Left lung (tissue), 10 donors: ENCODE measurements around the gene MICAL3. TPM values are rescaled to one million over a fixed set of nuclear protein-coding genes. Genes with fewer than 3 reads are reported as not detected.

Source experiments
- ATAC-seq: fragments of 200-7000 bp; cut with Tn5 transposase; one replicate; pipeline ENCODE4 v1.9.1; 2020; ENCODE audit warnings: moderate library complexity
- DNase-seq, 4 donors: peaks; one replicate each; pipeline ENCODE4 v3.0.0-alpha.2; 2013 to 2020
- H3K27ac ChIP-seq, 2 donors: fragments of 200-600 bp; sonication (generic) in 1 of 2; one replicate each; pipeline versions ENCODE4 v1.5.0 to v1.8.0; 2020 to 2021
- H3K27me3 ChIP-seq, 2 donors: fragments of 200-600 bp; sonication (generic) in 1 of 2; one replicate each; pipeline versions ENCODE4 v1.5.0 to v1.8.0; 2020 to 2021
- H3K36me3 ChIP-seq, 2 donors: fragments of 200-600 bp; sonication (generic) in 1 of 2; one replicate each; pipeline versions ENCODE4 v1.5.0 to v1.8.0; 2020 to 2021
- H3K4me1 ChIP-seq, 2 donors: fragments of 200-600 bp; one replicate each; pipeline ENCODE4 v1.8.0; 2021
- H3K4me3 ChIP-seq, 2 donors: fragments of 200-600 bp; sonication (generic) in 1 of 2; one replicate each; pipeline versions ENCODE4 v1.5.0 to v1.8.0; 2020 to 2021; ENCODE audit warnings: mild to moderate bottlenecking in 1 of 2
- H3K9me3 ChIP-seq, 2 donors: fragments of 200-600 bp; sonication (generic) in 1 of 2; one replicate each; pipeline versions ENCODE4 v1.5.0 to v1.8.0; 2020 to 2021
- CTCF ChIP-seq, 2 donors: fragments of 200-600 bp; sonication (generic) in 1 of 2; IDR thresholded peaks; one replicate each; pipeline versions ENCODE4 v1.5.0 to v1.8.0; 2021; ENCODE audit warnings: antibody characterized with exemption in 2 of 2
- intact Hi-C, 2 donors: fragments of 100-400 bp; cut with DNase I; formaldehyde crosslinking; loops; one replicate each; pipeline versions ENCODE4 v1.11.2 to v1.14.2; 2022
- polyA plus RNA-seq, 6 donors: library from polyadenylated mRNA; unstranded; fragments of 120-200 nt; gene quantifications; one replicate each; pipeline ENCODE4 v1.2.1, GENCODE V29; 2013; ENCODE audit not compliant: insufficient read length in 6 of 6
- total RNA-seq, 2 donors: library from RNA; stranded (reverse); fragmentation: NEBNext Ultra II Directional; extraction: Animal tissue kit (Norgen Biotek cat#: 25700); gene quantifications; one replicate each; pipeline ENCODE4 v1.2.1, GENCODE V29; 2021
- donor health status: DM: no; HTN: yes; CAD: no.
- donor health status: DM: no; HTN: no; CAD: no.

The MICAL3 gene
- total and polyA plus RNA-seq, 8 donors = 24.9 to 64.8 (median 56.2) TPM

DNA sequence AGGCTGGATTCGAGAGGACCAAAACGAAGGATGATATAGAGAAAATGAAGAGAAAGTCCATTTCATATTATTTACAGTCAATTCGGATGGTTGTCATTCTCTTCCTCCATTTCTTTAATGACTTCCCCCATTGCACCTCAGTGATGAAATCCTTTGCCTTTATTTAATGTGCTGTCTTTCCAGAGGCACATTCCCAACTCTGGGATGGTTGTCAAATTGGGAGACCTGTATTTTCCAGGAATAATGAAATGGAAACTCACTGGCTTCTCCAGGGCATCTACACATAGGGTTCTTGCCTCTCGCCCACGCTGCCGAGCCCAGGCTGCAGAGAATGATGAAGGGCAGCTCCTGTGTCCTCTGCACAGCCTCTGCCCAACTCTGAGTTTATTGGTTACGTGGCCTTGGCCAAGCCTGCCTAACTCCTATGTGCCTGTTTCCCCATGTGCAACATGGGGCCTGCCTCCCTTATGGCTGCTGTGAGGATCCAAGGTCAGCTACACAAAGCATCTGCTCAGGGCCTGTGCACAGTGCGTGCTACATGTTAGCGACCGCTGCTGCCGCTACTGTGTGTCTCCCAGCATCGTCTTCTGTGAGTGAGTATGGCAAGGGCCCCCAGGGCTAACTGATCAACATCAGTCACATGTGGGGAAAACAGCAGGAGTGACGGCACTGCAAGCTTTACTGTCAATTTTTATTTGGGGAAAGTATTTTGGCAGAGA, 168.6 kb downstream of the MICAL3 start:
- H3K27me3 ChIP-seq = no peaks in the 10 kb centered on the region
- no peaks in the 10 kb centered on the region for H3K9me3 ChIP-seq
- no peaks in the 10 kb centered on the region for H3K4me1 ChIP-seq
- no peak for ATAC-seq
- no peak overlapping the region for H3K4me3 ChIP-seq
- no peak for TF ChIP-seq CTCF (IDR thresholded peaks at IDR 0.05)
- intact Hi-C loops = no loop called here
- H3K36me3 ChIP-seq = peaks cover 0 to 5% of the 10 kb centered on the region in 2 donors
- peak in 1 of 4 donors; percentile 35 for DNase-seq
- H3K27ac ChIP-seq = no peak overlapping the region

DNA sequence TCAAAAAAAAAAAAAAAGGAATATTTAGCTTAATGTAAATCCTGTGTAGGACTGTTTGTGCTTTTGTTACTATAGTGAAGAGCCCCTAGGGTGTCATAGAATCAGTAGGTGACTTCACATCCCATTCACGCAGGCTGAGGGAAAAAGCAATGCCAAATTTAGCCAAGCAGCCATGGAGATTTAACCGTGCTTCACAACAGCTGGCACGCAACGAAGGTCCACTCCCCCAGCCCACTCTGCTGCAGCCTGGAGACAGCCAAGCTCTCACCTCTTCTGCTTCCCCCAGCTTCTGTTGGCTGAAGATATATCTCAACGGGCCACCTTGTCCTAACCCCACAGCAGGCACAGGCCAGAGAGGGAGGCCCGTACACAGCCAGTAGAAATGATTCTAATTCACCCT, 171.3 kb downstream of the MICAL3 start:
- peak in 1 of 4 donors; percentile 38 for DNase-seq
- intact Hi-C loops = no loop called here

DNA sequence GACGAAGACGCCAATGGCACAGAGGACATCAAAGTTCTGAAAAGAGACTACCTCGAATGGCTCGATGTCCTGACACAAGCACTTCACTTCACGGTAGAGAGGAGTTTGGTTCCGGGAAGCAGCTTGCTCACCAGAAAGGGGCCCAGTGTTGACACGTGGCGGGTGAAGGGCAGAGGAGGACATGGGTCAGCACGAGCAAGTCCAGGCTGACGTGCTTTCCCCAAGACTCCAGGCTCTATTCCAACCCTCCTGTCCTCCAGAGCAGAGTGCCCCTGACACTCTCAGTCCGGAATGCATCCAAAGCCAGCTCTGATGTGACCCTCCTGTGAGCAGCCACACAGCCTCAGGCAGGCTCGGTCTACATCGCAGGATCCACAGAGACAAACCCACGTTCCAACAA, 172.6 kb downstream of the MICAL3 start:
- Histone ChIP-seq H3K4me3 (no peak overlapping the region), H3K9me3 (no peaks in the 10 kb centered on the region), H3K27ac (no peak overlapping the region), H3K4me1 (peaks cover 0 to 4% of the 10 kb centered on the region in 2 donors), H3K36me3 (no peaks in the 10 kb centered on the region), H3K27me3 (no peaks in the 10 kb centered on the region)
- TF ChIP-seq CTCF (IDR thresholded peaks at IDR 0.05) = no peak
- DNase-seq = peak in 1 of 4 donors; percentile 28
- ATAC-seq = no peak
- intact Hi-C loops = no loop called here

More for the DNA sequence above, 171.3 kb downstream of the MICAL3 start:
- Histone ChIP-seq H3K4me3 (no peak overlapping the region), H3K27ac (no peak overlapping the region), H3K4me1 (no peaks in the 10 kb centered on the region), H3K9me3 (no peaks in the 10 kb centered on the region), H3K27me3 (no peaks in the 10 kb centered on the region), H3K36me3 (no peaks in the 10 kb centered on the region)
- no peak for TF ChIP-seq CTCF (IDR thresholded peaks at IDR 0.05)
- ATAC-seq = no peak

GRCh38 chr22:17847360-17848078, 176.8 kb downstream of the MICAL3 start:
- Histone ChIP-seq H3K4me3 (no peak overlapping the region), H3K4me1 (peaks cover 0 to 4% of the 10 kb centered on the region in 2 donors), H3K27me3 (no peaks in the 10 kb centered on the region), H3K27ac (no peak overlapping the region), H3K9me3 (no peaks in the 10 kb centered on the region), H3K36me3 (no peaks in the 10 kb centered on the region)
- TF ChIP-seq CTCF (IDR thresholded peaks at IDR 0.05) = no peak
- no peak for ATAC-seq
- intact Hi-C loops = no loop called here
- peak in 1 of 4 donors; percentile 24 for DNase-seq

- no peak for TF ChIP-seq CTCF (IDR thresholded peaks at IDR 0.05)
- no peak overlapping the region for H3K4me3 ChIP-seq
- DNase-seq = peak in 1 of 4 donors; percentile 42
- no peaks in the 10 kb centered on the region for H3K9me3 ChIP-seq
- H3K27me3 ChIP-seq = no peaks in the 10 kb centered on the region
- H3K4me1 ChIP-seq = peaks cover 0 to 4% of the 10 kb centered on the region in 2 donors
- peaks cover 0 to 2% of the 10 kb centered on the region in 2 donors for H3K36me3 ChIP-seq
- peak; percentile 83 for ATAC-seq
- intact Hi-C loops = no loop called here
- H3K27ac ChIP-seq = peak overlapping the region in 1 of 2 donors; percentile 56
Observed at GRCh38 chr22:17846326-17846992, 177.9 kb downstream of the MICAL3 start.
